NOMO-1 treated with DMSO at 0.1 percent for 48 hours (cell line): ENCODE results near the gene ZMYND8.
"Not testable (repeated sequence)": the region's sequence is repeated elsewhere in the genome, so short reads cannot be mapped to it uniquely, and the experiment has no call there.

Experiments used
- DNase-seq: peaks from one replicate; lab custom pipeline; 2025; ENCODE audit not compliant: unreplicated experiment; lab: John Stamatoyannopoulos, UW

The ZMYND8 gene

DNA sequence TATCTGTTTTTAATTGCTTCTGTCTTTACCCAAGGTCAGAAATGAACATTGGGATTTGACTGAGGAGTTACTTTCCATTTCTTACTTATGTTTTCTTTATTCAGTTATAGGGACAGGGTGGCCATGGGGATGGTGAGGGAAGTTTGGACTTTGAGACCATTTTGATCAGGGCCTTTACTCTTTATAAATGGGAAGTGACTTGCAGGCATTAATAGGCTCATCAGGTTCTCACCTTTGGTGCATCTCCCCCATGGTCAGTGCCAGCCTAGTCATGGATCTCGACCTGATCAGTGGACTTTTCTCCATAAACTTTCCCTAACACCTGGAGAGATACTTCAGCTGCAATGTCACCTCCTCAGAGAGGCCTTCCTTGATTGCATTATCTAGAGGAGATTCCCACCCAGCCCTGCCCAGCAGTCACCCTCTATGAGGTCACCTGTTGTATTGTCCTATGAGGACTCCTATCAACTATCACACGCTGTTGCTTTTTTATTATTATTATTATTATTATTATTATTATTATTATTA, 16.8 kb upstream of the ZMYND8 start:
- DNase-seq: no peak

- DNase-seq: no peak
Measured at GRCh38 chr20:47370850-47371782, 14.6 kb upstream of the ZMYND8 start.

DNA sequence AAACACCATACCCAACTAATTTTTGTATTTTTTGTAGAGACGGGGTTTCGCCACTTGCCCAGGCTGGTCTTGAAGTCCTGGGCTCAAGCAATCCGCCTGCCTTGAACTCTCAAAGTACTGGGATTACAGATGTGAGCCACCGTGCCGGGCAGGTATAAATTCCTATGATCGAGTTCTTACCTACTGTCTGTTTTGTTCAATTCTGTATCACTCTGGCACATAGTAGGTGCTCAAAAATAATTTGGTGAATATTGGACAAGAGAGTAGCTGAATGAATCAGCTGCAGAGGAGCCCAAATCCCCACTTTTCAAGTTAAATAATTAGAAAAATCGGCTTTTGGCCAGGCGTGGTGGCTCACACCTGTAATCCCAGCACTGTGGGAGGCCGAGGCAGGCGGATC, 13.7 kb upstream of the ZMYND8 start:
- DNase-seq: no peak

GRCh38 chr20:47368301-47368700, 11.8 kb upstream of the ZMYND8 start:
- DNase-seq: no peak

DNA sequence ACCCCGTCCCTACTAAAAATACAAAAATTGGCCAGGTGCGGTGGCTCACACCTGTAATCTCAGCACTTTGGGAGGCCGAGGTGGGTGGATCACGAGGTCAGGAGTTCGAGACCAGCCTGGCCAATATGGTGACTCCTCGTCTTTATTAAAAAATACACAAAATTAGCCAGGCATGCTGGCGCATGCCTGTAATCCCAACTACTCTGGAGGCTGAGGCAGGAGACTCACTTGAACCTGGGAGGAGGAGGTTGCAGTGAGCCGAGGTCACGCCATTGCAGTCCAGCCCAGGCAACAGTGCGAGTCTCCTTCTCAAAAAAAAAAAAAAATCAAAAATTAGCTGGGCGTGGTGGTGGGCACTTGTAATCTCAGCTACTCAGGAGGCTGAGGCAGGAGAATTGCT, 9.8 kb upstream of the ZMYND8 start:
- not testable (repeated sequence) for DNase-seq

DNA sequence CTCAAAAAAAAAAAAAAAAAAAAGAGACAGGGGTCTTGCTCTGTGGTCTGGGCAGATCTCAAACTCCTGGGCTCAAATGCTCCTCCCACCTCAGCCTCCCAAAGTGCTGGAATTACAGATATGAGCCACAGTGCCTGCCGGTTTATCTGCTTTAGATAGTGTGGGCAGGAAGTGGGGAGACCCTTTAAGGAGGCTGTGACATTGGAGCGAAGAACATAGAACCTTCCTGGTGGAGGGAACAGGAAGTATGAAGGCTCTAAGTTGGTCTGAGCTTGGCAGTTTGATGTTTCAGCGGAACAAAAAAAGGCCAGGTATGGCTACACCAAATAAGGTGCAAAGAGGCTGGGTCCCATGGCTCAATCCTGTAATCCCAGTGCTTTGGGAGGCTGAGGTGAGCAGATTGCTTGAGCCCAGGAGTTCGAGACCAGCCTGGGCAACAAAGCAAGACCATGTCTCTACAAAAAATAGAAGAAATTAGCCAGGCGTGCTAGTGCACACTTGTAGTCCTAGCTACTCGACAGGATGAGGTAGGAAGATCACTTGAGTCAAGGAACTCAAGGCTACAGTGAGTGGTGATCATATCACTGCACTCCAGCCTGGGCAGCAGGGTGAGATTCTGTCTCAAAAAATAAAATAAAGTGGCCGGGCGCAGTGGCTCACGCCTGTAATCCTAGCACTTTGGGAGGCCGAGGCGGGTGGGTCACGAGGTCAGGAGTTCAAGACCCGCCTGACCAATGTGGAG, 8.7 kb upstream of the ZMYND8 start:
- DNase-seq: no peak

DNA sequence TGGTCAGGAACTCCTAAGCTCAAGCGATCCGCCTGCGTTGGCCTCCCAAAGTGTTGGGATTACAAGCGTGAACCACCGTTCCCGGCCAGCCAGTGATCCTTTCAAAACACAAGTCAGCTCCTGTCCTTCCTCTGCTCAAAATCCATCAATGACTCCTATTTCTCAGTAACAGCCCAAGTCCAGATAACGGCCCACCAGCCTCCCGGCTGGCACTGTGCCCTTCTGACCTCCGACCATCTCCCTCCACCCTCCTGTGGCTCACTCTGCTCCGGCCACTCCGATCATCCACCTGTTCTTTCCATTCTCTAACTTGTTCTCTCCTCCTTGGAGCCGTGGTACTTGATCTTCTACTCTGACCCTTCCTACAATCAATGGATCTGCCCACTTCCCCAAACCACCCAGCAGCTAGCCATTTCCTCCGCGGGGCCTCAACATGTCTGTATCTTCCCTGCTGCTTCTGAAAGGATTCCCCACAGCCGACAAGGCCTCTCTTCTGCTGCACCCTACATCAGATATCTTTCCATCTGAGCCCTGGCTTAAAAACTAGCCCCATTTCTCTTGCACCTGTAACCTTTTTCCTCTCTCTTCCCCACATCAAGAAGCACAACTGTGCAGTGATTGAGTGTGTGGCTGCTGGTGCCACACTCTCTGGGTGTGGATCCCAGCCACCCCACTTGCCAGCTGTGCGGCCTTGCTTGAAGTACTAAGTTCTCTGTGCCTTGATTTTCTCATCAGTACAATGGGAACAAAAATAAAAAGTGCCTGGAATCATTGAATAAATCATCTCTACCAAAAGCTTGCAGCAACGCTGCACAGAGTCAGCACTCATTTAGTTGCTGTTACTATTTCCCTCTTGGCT, 6.1 kb upstream of the ZMYND8 start:
- DNase-seq: peak; percentile 50

DNA sequence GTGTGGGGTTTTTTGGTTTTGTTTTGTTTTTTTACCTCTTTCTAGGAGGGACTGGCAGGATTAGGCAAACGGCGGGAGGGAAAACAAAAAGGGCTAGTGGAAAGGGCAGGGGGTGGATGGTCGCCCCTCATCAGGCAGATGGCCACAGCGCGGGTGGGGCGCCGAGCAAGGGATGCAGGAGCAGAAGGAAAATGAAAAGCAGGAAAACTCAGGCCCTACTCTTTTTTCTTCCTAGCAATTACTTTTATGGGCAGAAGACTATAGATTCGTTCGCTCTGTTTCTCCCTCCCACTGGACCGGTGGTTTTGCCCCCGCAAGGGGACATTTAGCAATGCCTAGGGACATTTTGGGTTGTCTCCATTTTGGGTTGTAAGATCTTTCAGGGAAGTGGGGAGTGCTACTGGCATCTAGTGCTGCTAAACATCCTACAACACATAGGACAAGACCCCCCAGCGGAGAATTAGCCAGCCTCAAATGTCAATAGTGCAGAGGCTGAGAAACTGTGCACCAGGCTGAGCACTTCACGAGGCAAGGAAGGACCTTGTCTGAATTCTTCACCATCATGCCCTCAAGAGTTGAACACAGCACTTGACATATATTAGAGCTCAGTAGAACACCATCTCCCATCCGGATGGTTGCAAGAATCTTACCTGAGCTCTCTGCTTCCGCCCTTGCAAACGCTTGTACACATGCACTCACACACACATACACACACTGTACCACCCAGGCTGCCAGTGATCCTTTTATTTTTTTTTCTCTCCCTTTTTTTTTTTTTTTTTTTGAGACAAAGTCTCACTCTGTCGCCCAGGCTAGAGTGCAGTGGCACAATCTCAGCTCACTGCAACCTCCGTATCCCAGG, 4.8 kb upstream of the ZMYND8 start:
- DNase-seq: no peak

DNA sequence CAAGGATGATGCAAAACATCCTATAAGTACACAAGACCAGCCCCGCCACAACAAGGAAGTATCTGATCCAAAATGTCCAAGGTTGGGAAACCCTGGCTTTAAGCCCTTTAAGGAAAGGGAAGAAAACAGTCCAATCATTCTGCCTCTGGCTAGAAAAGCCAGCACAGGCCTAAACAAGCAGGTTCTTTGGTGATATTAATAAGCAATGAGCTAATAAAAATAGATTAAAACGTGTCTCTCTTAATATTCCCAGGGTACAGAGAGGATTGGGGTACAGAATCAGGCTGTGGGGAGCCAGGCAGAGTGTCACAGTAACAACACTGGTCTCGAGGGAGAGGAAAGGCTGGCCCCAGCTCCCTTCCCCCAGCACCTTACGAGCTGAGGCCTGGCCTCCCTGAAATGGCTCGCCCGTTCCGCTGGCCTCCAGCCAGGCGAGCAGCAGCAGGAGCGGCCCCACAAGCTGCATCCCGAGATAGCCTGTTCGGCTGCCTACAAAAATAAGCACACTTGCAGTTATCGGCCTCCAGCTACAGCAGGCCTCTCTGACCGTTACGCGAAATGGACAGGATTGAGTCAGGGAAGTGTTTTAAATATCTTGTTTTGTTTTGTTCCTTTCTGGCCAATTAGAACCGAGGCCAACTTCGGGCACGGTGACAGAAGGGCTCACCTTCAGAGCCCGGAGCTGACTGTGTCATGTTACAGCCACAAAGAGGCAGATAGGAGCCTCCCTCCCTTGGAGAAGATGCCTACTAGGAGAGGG, 4.0 kb upstream of the ZMYND8 start:
- DNase-seq: peak; percentile 45

DNA sequence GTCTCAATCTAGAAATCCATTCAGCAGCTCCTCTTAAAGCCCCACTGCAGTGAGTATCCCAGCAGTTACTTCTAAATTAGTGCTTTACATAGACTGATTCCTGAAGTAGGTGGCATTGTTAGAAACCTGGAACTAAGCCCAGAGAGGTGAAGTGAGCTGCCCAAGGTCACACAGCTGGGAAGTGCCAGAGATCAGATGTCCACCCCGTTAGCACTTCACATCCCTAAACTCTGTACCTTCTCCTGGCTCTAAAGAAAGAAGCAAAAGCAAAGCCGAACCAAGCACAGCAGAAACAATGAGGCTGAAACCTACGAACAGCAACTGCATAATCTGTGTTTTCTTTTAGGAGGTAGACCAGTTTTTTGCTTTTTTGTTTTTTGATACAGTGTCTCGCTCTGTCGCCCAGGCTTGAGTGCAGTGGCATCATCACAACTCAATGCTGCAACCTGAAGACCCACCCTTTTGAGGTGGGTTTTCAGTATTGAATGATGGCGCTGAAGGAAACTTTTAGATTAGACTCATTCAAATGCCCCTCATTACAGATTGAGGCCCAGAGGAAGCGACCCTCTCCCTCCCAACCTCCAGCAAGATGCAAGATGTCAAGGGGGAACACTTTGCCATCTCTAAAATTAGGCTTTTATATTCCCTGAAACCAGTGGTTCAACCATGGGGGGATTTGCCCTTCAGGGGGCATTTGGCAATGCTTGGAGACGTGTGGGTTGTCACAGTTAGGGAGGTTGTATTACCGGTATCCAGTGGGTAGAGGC, 3.2 kb upstream of the ZMYND8 start:
- no peak for DNase-seq

- peak; percentile 60 for DNase-seq
Measured at GRCh38 chr20:47358672-47359529, 2.4 kb upstream of the ZMYND8 start.

DNA sequence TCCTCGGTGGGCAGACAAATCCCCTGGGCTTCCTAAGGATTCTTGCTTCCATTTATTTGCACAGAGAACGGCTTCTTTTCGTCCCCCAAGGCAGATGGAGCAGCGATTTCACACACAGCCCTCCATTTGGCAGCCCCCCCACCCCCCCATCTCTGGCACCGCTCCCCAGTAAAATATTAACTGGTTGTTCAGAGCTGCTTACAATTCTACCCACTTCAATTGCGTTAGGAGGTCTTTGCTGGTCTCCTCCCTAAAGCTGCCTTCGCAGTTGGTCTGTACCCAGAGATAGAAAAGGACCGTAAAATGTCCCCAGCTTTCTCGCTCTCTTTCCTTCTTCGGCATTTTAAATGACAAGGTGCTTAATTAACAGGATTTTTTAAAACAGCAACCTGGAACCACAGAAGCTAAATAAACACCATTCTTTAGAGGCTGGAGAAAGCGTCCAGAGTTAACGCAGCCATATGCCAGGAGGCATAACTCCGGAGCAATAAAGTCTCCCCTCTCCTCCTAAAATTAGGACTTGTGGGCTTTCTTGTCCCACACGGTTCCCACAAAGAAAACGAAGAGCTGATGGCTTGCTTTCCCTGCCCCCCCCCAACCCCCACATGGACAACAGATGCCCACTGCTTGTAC, 1.7 kb upstream of the ZMYND8 start:
- no peak for DNase-seq

GRCh38 chr20:47357296-47358038, 968 bp upstream of the ZMYND8 start:
- peak; percentile 91 for DNase-seq

DNA sequence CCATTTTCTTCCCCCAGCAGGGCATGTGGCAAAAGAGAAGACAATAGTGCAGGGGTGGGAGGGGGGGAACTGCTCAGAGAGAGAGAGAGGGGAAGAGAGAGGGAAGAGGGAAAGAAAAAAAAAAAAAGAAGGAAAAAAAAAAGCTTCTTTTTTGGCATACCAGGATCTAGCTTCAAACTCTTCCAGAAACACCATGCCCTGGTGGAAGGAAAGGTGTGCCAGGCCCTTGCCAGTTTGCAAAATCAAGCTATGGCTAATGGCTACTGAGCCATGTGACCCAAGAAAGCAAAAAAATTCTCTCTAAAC, 326 bp downstream of the ZMYND8 start:
- no peak for DNase-seq

GRCh38 chr20:47355489-47356219, 845 bp downstream of the ZMYND8 start:
- DNase-seq: peak; percentile 18
